Keratinocyte (primary cell): ENCODE results near the gene ARHGEF33. TPM values are rescaled to one million over a fixed set of nuclear protein-coding genes. Genes with fewer than 3 reads are reported as not detected.

ENCODE experiments used
- DNase-seq: peaks from one replicate; pipeline ENCODE4 v3.0.0-alpha.2; 2011; ENCODE audit warnings: low read depth, missing footprints, low spot score
- FAIRE-seq: peaks from 2 replicates; lab custom pipeline; 2011; peaks lifted over from hg19 to GRCh38; lab: Jason Lieb, UNC
- H2AFZ ChIP-seq: 2 replicates; pipeline ENCODE4 v1.6.0; 2012; ENCODE audit warnings: low read length, control low read depth, inconsistent platforms; ENCODE audit not compliant: control insufficient read depth
- H3K27ac ChIP-seq: 2 replicates; pipeline ENCODE4 v1.5.1; 2011; ENCODE audit warnings: low read length; ENCODE audit not compliant: control insufficient read depth, insufficient read depth
- H3K27me3 ChIP-seq: 3 replicates; pipeline ENCODE4 v1.6.0; 2011; ENCODE audit warnings: low read length; ENCODE audit not compliant: control insufficient read depth, insufficient read depth; ENCODE audit errors: extremely low read depth
- H3K36me3 ChIP-seq, 2 experiments: 2 replicates in 1 of 2; 3 replicates in 1 of 2; pipeline ENCODE4 v1.5.1; 2011; ENCODE audit warnings: low read length in 2 of 2, mild to moderate bottlenecking in 1 of 2; ENCODE audit not compliant: control insufficient read depth in 2 of 2, insufficient read depth in 2 of 2; ENCODE audit errors: extremely low read depth in 1 of 2
- H3K4me1 ChIP-seq: 3 replicates; pipeline ENCODE4 v1.5.1; 2011; ENCODE audit warnings: low read length; ENCODE audit not compliant: control insufficient read depth, insufficient read depth; ENCODE audit errors: extremely low read depth
- H3K4me2 ChIP-seq: 3 replicates; pipeline ENCODE4 v1.6.0; 2011; ENCODE audit warnings: low read depth, low read length; ENCODE audit not compliant: control insufficient read depth, insufficient read depth; ENCODE audit errors: extremely low read depth
- H3K4me3 ChIP-seq, 3 experiments: fragments of 200-600 bp in 1 of 3; sonication (generic) in 1 of 3; 2 replicates in 2 of 3; 3 replicates in 1 of 3; pipeline ENCODE4 v1.5.1; 2011 to 2016; ENCODE audit warnings: low read length in 3 of 3, mild to moderate bottlenecking in 3 of 3, control low read depth in 2 of 3, inconsistent platforms in 1 of 3, low read depth in 1 of 3, mixed read lengths in 1 of 3, mixed run types in 1 of 3, moderate library complexity in 1 of 3; ENCODE audit not compliant: control insufficient read depth in 2 of 3, insufficient read depth in 2 of 3; ENCODE audit errors: extremely low read depth in 1 of 3
- H3K79me2 ChIP-seq: 2 replicates; pipeline ENCODE4 v1.6.0; 2012; ENCODE audit warnings: low read length; ENCODE audit not compliant: control insufficient read depth, insufficient read depth
- H3K9ac ChIP-seq: 3 replicates; pipeline ENCODE4 v1.6.0; 2011; ENCODE audit warnings: low read length; ENCODE audit not compliant: control insufficient read depth, insufficient read depth; ENCODE audit errors: extremely low read depth
- H3K9me1 ChIP-seq: 3 replicates; pipeline ENCODE4 v1.6.0; 2011; ENCODE audit warnings: low read length; ENCODE audit not compliant: control insufficient read depth, insufficient read depth; ENCODE audit errors: extremely low read depth
- H3K9me3 ChIP-seq: 2 replicates; pipeline ENCODE4 v1.5.1; 2012; ENCODE audit warnings: low read depth, low read length; ENCODE audit not compliant: control insufficient read depth
- H4K20me1 ChIP-seq: 3 replicates; pipeline ENCODE4 v1.6.0; 2011; ENCODE audit warnings: low read length; ENCODE audit not compliant: control insufficient read depth, insufficient read depth; ENCODE audit errors: extremely low read depth
- CTCF ChIP-seq, 3 experiments: IDR thresholded peaks in 1 of 3; conservative IDR thresholded peaks in 1 of 3; optimal IDR thresholded peaks in 1 of 3; 2 replicates in 2 of 3; 3 replicates in 1 of 3; pipeline versions ENCODE3 to v1.5.1; 2011; ENCODE audit warnings: low read length in 3 of 3, mild to moderate bottlenecking in 3 of 3, moderate library complexity in 2 of 3, control low read depth in 1 of 3, inconsistent platforms in 1 of 3; ENCODE audit not compliant: insufficient read depth in 2 of 3; ENCODE audit errors: extremely low read depth in 1 of 3
- EZH2 ChIP-seq: IDR thresholded peaks from one replicate; pipeline ENCODE4 v1.6.1; 2012; ENCODE audit warnings: inconsistent platforms, mild to moderate bottlenecking, low read length, moderate library complexity
- dilution Hi-C: fragments of 300-500 bp; cut with MboI; formaldehyde crosslinking; loops from one replicate; pipeline ENCODE4 v1.7.0; 2020; ENCODE audit warnings: low sequenced_read_pairs; ENCODE audit not compliant: extremely low pct_ligation_motif_present
- polyA plus RNA-seq, 5 experiments: library from polyadenylated mRNA; depleted of rRNA in 3 of 5; stranded (reverse) in 3 of 5; stranded (forward) in 1 of 5; unstranded in 1 of 5; fragments of >200 nt; gene quantifications; 1 replicate in 1 of 5; 2 replicates in 3 of 5; 3 replicates in 1 of 5; pipeline versions ENCODE4 v1.2.1 to v1.2.3, GENCODE V29; 2011 to 2012; ENCODE audit warnings: missing spikeins in 2 of 5, low read depth in 1 of 5, low replicate concordance in 1 of 5

The ARHGEF33 gene
- polyA plus RNA-seq, 1 donor (not counting 4 experiments of a cell fraction or from before 2014, with no cell fraction given) = 0.09 TPM

DNA sequence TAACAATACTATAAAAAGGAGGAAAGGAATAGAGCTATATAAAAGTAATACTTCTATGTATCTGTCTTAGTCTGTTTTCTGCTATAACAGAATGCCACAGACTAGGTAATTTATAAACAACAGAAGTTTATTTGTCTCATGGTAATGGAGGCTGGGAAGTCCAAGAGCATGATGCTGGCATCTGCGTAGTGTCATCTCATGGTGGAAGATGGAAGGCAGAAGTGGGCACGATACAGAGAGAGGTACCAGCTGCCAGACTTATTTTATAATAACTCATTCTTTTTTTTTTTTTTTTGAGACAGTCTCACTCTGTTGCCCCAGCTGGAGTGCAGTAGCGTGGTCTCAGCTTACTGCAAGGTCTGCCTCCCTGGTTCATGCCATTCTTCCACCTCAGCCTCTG lies 18.2 kb upstream of the ARHGEF33 start:
- Histone ChIP-seq H3K79me2 (peaks cover 34% of the 10 kb centered on the region), H3K9me1 (no peaks in the 10 kb centered on the region), H3K27me3 (no peaks in the 10 kb centered on the region), H2AFZ (no peak overlapping the region), H3K36me3 (peaks cover 0 to 5% of the 10 kb centered on the region in 2 experiments), H3K4me2 (no peak overlapping the region), H3K27ac (no peak overlapping the region), H3K4me3 (no peak overlapping the region), H3K4me1 (peaks cover 23% of the 10 kb centered on the region), H4K20me1 (no peaks in the 10 kb centered on the region), H3K9ac (no peak overlapping the region), H3K9me3 (no peaks in the 10 kb centered on the region)
- DNase-seq (no peak), FAIRE-seq (no peak)
- TF ChIP-seq CTCF (optimal IDR thresholded peaks at IDR 0.05 in 1 of 3, IDR thresholded peaks at IDR 0.05 in 1 of 3, conservative IDR thresholded peaks at IDR 0.05 in 1 of 3; ENCODE audit: extremely low read depth in 1 of 3, insufficient read depth in 2 of 3, low read length in 3 of 3) = no peak
- no peak for TF ChIP-seq EZH2
- dilution Hi-C loops = no loop called here

GRCh38 chr2:38873763-38874162 lies 15.9 kb upstream of the ARHGEF33 start:
- Histone ChIP-seq H3K4me1 (peaks cover 13% of the 10 kb centered on the region), H3K27ac (no peak overlapping the region), H4K20me1 (no peaks in the 10 kb centered on the region), H3K9me3 (no peaks in the 10 kb centered on the region), H3K9me1 (no peaks in the 10 kb centered on the region), H3K36me3 (no peaks in the 10 kb centered on the region), H3K79me2 (peaks cover 31% of the 10 kb centered on the region), H3K4me3 (no peak overlapping the region), H2AFZ (no peak overlapping the region), H3K27me3 (no peaks in the 10 kb centered on the region), H3K9ac (no peak overlapping the region), H3K4me2 (no peak overlapping the region)
- dilution Hi-C loops = no loop called here
- FAIRE-seq (no peak), DNase-seq (no peak)
- TF ChIP-seq EZH2 = no peak
- no peak for TF ChIP-seq CTCF (optimal IDR thresholded peaks at IDR 0.05 in 1 of 3, IDR thresholded peaks at IDR 0.05 in 1 of 3, conservative IDR thresholded peaks at IDR 0.05 in 1 of 3; ENCODE audit: extremely low read depth in 1 of 3, insufficient read depth in 2 of 3, low read length in 3 of 3)
